DMS79 (cell line): ENCODE data around the gene KIF9.
"Not testable (repeated sequence)": the region's sequence is repeated elsewhere in the genome, so short reads cannot be mapped to it uniquely, and the experiment has no call there.

Source experiments
- DNase-seq: peaks from one replicate; lab custom pipeline; 2025; lab: John Stamatoyannopoulos, UW

KIF9 gene

GRCh38 chr3:47193871-47194859 is 88.4 kb downstream of the KIF9 start:
- no peak for DNase-seq

DNA sequence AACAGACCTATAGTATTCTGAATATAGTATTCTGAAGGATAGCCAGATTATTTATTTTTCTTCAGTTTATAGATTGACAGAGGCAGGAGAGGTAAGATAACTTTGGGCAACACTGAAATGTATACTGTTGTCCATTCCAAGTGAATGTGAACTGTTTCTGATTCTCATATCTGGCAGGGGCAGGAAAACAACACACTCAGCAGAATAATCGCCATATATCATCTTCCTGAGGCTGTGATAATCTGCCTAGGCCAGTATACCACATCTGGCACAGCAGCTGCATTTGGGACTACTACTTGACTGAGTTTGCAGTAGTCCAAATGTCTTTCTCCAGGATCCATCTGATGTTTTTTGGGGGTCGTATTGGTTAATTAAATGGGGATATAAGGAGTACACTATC is 96.3 kb downstream of the KIF9 start:
- DNase-seq, result no peak

DNA sequence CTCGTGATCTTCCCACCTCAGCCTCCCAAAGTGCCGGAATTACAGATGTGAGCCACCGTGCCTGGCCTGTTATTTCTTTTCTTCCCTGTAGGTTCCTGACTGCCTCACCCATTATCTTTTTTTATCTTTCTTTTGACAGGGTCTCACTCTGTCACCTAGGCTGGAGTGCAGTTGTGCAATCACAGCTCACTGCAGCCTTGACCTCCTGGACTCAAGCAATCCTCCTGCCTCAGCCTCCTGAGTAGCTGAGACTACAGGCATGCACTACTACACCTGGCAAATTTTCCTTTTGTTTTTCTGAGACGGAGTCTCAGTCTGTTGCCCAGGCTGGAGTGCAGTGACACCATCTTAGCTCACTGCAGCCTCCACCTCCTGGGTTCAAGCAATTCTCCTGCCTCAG is 100.9 kb downstream of the KIF9 start:
- DNase-seq, result not testable (repeated sequence)

GRCh38 chr3:47180011-47180410 is 102.6 kb downstream of the KIF9 start:
- not testable (repeated sequence) for DNase-seq
